Nucleus accumbens (tissue), 56 donors: ENCODE results near the gene SOD2.
A peak's percentile ranks its signal among the peaks of the same experiment; 100 is the strongest.
"Not testable (repeated sequence)": the region's sequence is repeated elsewhere in the genome, so short reads cannot be mapped to it uniquely, and the experiment has no call there.

ENCODE experiments used
- DNase-seq, 56 donors: peaks; one replicate each; lab custom pipeline; 2025; lab: John Stamatoyannopoulos, UW

Gene SOD2

DNA sequence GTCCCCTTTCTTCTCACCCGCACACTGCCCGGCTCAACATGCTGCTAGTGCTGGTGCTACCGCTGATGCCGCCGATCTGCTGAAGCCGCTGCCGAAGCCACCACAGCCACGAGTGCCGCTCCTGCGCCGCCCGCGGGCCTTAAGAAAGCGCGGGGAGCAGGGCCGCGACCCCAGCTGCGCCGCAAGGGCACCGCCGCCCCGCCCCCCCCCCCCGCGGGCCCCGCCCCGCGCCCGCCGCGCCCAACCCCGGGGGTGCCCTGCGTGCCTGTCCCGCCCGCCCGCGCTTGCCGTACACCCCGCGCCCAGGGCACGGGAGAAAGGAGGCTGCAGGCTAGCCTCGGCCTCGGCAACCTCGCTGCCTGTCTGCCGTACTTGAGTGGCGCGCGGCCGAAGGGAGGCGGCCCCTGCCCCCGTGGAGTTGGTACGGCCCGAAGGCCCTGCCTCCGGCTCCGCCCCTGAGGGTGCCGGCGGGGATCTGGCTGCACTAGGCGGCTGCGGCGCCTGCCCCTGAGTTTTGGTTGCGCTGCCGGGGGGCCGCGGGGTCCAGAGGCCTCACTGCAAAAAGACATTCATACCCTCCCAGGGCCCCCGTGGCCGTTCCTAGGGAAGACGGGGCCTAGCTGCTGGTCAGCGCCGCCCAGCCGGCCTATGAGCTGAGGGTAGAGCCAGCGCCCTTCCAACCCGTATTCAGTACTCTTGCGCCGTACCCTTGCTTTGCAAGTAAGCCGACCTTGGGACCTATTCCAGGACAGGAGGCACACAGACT, at the start of gene SOD2:
SOD2 (minus strand) TSS at position 114 of the 766 bp plus-strand sequence; CDS start at position 40, 74 bp downstream.
- peak; percentile 26 to 96 (median 81) for DNase-seq

DNA sequence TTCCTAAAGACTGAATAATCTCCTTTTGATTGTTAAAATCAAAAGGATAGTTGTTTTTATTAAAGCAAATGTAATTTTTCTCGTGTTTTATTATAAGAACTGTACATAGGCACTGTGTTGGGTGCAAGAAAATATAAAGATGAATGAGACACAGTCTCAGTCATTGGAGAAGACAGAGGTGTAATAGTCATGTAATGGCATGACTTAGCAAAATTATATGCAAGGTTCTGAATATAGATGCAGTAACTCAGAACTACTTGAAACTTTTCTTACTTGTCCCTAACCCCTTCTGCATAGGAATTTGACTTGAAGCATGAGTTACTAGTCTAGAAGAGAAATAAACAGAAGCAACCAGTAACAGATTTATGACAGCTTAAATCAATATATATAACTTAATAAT, 49.1 kb upstream of the SOD2 start:
- DNase-seq = no peak

DNA sequence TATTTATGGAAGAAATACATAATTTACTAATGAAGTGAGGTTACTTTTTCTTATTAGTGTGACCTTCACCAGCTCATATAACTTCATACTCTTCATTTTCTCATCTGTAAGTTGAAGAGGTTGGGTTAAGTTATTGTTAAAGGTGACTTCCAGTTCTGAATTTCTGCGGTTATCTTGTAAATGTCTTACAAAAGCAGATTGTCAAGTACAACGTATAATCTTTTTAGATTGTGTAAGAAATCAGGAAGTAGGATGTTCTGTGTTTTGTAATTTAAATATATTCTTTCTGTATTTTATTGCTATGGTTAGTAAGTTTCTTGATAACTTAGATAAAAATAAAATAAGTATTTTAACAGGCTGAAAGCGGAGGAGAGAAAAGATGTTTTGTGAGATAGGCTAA, 46.3 kb upstream of the SOD2 start:
- no peak for DNase-seq

DNA sequence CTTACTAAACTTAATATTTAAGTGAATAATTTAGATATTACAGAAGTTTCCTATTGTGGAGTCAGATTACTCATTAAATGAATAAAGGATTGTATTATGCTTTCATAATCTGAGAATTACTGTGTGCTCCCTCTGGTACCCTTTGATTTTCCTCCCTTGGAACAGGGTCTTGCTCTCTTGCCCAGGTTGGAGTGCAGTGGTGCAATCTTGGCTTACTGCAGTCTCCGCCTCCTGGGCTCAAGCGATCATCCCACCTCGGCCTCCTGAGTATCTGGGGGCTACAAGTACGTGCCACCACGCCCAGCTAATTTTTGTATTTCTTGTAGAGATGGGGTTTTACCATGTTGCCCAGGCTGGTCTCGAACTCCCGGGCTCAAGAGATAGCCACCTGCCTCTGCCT, 43.9 kb upstream of the SOD2 start:
- DNase-seq = no peak

- not testable (repeated sequence) for DNase-seq
Observed at GRCh38 chr6:159733395-159733794, 40.4 kb upstream of the SOD2 start.

DNA sequence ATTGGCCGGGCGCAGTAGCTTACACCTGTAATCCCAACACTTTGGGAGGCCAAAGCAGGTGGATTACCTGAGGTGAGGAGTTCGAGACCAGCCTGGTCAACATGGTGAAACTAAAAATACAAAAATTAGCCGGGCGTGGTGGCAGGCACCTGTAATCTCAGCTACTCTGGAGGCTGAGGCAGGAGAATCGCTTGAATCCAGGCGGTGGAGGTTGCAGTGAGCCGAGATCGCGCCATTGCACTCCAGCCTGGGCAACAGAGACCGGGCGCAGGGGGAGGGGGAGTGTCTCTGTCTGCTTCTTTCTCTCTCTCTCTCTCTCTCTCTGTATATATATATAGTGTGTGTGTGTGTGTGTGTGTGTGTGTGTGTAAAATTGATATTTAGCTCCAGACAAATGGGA, 39.5 kb upstream of the SOD2 start:
- not testable (repeated sequence) for DNase-seq

DNA sequence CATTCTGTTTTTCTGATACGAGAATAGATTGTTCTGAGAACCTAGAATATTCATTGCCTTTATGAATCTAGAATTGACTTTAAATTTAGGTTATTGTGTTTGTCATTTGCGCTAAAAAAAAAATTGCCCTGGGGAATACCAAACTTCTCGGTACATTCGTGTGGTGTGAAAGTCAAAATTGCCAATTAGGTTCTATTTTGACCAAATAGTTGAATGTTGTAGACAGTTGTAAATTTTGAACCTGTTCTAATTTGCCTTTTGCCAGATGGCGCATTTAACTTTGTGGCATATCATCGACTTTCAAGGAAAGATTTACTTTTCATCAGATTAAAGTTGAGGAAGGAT, 37.3 kb upstream of the SOD2 start:
- DNase-seq = no peak

DNA sequence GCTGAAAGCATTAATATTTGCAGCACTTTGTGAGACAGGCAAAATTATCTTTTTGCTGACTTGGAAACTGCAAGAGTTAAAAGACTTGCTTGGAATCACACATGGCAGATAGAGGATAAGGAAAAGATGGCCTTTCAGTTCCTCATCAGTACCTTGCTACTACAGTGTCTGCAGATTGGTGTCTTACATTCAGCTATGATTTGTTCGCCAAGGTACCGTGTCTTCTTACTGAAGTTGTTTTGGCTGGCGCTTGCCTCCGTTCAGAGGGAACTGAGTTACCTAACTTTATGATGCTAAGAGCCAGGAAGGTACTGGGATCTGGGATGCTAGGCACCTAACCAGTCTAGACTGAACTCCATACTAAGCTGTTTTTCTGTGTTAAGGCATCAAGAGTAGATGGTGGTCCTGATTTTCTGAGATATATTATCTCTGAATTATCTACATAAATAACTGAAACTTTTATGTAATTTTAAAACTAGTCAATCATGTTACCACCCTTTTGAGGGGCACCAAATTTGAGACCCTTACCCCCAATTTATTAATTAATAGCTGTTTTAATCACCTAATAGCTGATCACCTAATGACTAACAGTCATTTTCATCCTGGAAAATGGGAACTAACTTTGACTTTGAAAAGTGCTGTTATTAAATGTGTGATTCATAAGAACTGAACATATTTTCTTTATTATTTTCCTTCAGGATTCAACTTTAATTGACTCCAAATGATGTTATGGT, 36.7 kb upstream of the SOD2 start:
- DNase-seq = no peak

DNA sequence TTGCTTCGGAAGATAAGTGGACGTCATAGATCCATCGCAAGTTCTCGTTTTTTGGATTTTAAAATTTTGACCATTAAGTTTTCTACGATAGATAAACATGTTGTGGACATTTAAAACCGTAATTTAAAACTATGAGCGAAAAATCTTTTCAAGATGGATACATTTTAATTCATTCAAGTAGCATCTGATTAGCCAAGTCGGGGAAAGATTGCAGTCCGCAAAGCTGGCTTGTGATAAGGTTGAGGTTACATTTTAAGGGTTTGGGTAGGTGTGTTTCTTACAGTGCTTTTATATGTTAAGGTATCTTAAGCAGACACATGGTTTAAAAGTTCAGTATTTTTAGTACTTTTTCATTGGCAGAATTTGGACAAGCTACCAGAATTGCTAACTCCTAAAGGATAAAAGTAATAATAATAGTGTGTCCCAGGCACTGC, 35.5 kb upstream of the SOD2 start:
- no peak for DNase-seq

GRCh38 chr6:159727717-159728445, 34.8 kb upstream of the SOD2 start:
- DNase-seq = peak in 10 of 56 donors; percentile 42 to 81 (median 70)

- peak; percentile 58 to 96 (median 92) for DNase-seq
Observed at GRCh38 chr6:159726918-159727716, 34.1 kb upstream of the SOD2 start, which contains the start of gene WTAP. TSS of gene WTAP (plus strand) at chr6:159727506. CDS start at chr6:159736266, 8,760 bp downstream.

DNA sequence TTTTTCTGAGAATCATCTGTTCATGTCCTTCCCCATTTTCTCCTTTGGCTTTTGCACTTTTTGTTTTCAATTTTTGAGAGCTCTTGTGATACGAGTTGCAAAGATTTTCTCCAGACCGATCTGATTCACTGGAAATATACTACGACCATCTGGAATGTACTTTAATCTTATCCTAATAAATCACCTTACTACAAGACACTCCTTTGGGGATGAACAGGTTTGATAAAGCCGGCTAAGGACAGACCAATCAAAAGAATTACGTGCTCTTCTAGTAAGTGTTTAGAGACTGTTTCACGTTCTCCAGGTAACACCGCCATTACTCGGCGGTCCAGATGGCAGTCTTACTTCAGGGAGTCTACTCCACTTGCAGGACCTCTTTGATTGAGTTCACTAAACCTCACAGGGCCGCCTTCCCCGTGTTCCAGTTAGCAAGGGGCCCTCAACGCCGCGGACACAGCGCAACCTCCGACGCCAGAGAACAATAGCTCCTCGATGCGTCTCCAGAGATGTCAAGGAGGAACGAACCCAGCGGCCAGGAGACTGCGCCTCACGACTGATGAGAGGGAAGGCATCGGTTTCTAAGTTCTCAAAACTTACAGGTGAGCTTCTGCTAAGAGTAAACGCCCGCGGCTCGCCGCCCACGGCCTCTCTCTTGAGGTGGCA, 33.3 kb upstream of the SOD2 start:
- peak in 3 of 56 donors; percentile 51 to 83 (median 75) for DNase-seq

- DNase-seq = not testable (repeated sequence)
Observed at GRCh38 chr6:159725208-159725607, 32.2 kb upstream of the SOD2 start.

DNA sequence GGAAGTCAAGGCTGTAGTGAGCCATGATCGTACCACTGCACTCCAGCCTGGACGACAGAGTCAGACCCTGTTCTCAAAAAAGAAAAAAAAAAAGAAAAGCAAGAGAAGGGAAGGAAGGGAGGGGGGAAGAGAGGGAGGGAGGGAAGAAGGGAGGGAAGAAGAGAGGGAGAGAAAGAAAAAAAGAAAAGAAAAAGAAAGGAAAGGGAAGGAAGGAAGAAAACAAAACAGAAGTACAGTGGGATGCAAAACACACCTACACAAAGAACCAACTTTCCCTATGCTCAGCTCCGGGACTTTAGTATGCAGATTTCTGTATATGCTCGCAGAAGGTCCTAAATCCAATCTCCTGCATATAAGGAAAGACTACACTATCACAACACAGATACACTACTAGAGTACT, 31.7 kb upstream of the SOD2 start:
- DNase-seq = no peak

- no peak for DNase-seq
Observed at GRCh38 chr6:159723259-159723658, 30.2 kb upstream of the SOD2 start.

DNA sequence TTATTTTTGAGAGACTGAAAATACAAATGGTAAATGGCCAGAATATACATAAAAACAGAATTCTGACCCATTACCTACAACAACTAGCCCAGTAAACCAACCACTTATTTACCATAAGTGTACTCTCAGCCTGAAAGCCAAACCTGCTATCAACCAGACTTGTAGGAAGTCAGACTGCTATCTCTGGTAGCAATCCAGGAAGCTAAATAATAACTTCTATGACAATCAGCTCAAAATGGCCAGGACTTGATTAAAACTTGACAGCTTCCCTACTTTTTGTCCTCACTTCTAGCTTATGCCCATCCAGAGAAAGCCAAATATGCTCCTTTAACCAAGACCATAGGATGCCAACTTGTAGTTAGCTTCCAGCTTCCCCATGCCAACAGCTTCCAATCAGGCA, 29.6 kb upstream of the SOD2 start:
- DNase-seq = no peak

DNA sequence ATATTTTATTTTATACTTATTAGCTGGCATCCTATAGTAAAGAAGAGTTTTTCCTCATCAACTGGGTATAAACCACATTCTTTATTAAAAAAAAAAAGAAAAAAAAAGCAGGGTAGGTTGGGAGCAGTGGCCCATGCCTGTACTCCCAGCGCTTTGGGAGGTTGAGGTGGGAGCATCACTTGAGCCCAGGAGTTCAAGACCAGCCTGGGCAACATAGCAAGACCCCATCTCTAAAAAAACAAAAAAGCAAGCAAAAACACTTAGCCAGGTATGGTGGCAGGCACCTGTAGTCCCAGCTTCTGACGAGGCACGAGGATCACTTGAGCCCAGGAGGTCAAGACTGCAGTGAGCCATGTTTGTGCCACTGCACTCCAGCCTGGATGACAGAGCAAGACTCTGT, 28.9 kb upstream of the SOD2 start:
- DNase-seq = not testable (repeated sequence)

- no peak for DNase-seq
Observed at GRCh38 chr6:159720708-159721107, 27.7 kb upstream of the SOD2 start.

- DNase-seq = no peak
Observed at GRCh38 chr6:159719287-159719686, 26.2 kb upstream of the SOD2 start.

DNA sequence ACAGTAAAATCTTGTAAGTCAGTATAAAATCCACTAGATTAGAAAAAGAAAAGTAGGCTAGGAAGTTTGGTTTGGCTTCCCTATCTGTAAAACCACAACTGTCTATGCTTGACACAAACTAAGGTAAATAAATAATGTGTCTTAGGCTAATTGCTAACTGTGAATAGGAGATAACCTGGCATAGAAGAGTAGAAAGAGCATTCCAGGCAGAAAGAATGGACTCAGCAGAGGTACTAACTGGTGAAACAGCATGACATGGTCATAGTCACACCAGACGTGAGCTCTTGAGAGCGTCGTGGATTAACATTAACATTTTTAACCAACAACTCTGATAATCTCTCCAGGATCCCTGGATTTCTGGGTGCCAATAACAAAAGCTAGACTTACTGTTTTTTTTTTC, 25.6 kb upstream of the SOD2 start:
- no peak for DNase-seq
